H9 (cell line): ENCODE results near the gene MAP1LC3B. TPM values are rescaled to one million over a fixed set of nuclear protein-coding genes. Genes with fewer than 3 reads are reported as not detected.
A peak's percentile ranks its signal among the peaks of the same experiment; 100 is the strongest.

ENCODE experiments used
- DNase-seq: peaks from one replicate; pipeline ENCODE4 v3.0.0-alpha.2; 2017
- H2AFZ ChIP-seq: one replicate; pipeline ENCODE4 v1.6.1; 2013; ENCODE audit warnings: mild to moderate bottlenecking, low read length, control low read depth, moderate library complexity
- H2AK5ac ChIP-seq: 2 replicates; pipeline ENCODE4 v1.6.1; 2013; ENCODE audit warnings: low read length, control low read depth, mixed read lengths; ENCODE audit not compliant: insufficient read length
- H2BK120ac ChIP-seq: one replicate; pipeline ENCODE4 v1.6.1; 2013; ENCODE audit warnings: low read depth, mild to moderate bottlenecking, low read length, control low read depth, inconsistent platforms; ENCODE audit not compliant: poor library complexity, severe bottlenecking
- H2BK12ac ChIP-seq: 2 replicates; pipeline ENCODE4 v1.6.1; 2013; ENCODE audit warnings: low read length, control low read depth, mixed read lengths, low read depth; ENCODE audit not compliant: insufficient read length
- H2BK15ac ChIP-seq: 2 replicates; pipeline ENCODE4 v1.6.1; 2013; ENCODE audit warnings: low read depth, low read length, control low read depth
- H2BK20ac ChIP-seq: one replicate; pipeline ENCODE4 v1.6.1; 2013; ENCODE audit warnings: low read depth, mild to moderate bottlenecking, low read length, control low read depth, inconsistent platforms; ENCODE audit not compliant: poor library complexity, severe bottlenecking
- H2BK5ac ChIP-seq: 2 replicates; pipeline ENCODE4 v1.6.1; 2013; ENCODE audit warnings: low read length, control low read depth, mixed read lengths; ENCODE audit not compliant: insufficient read length
- H3K14ac ChIP-seq: 2 replicates; pipeline ENCODE4 v1.6.1; 2013; ENCODE audit warnings: low read length, control low read depth; ENCODE audit not compliant: insufficient read depth
- H3K18ac ChIP-seq: 2 replicates; pipeline ENCODE4 v1.6.1; 2013; ENCODE audit warnings: low read depth, mild to moderate bottlenecking, mixed read lengths, low read length, control low read depth; ENCODE audit not compliant: insufficient read length
- H3K23ac ChIP-seq: 2 replicates; pipeline ENCODE4 v1.6.1; 2013; ENCODE audit warnings: low read length, control low read depth, mixed read lengths, low read depth; ENCODE audit not compliant: insufficient read length
- H3K23me2 ChIP-seq: 2 replicates; pipeline ENCODE4 v1.6.1; 2013; ENCODE audit warnings: low read depth, mild to moderate bottlenecking, mixed read lengths, low read length, control low read depth; ENCODE audit not compliant: insufficient read length, poor library complexity, severe bottlenecking
- H3K27ac ChIP-seq: 2 replicates; pipeline ENCODE4 v1.5.1; 2013; ENCODE audit warnings: low read length, control low read depth, mixed read lengths, low read depth; ENCODE audit not compliant: insufficient read length
- H3K27me3 ChIP-seq: 2 replicates; pipeline ENCODE4 v1.6.1; 2013; ENCODE audit warnings: low read length, control low read depth, inconsistent platforms; ENCODE audit not compliant: insufficient read depth
- H3K4ac ChIP-seq: 2 replicates; pipeline ENCODE4 v1.6.1; 2013; ENCODE audit warnings: low read depth, mild to moderate bottlenecking, control low read depth, inconsistent platforms, low read length, moderate library complexity
- H3K4me1 ChIP-seq: 2 replicates; pipeline ENCODE4 v1.6.1; 2013; ENCODE audit warnings: low read length, control low read depth, inconsistent platforms; ENCODE audit not compliant: insufficient read depth
- H3K4me2 ChIP-seq: 2 replicates; pipeline ENCODE4 v1.6.1; 2013; ENCODE audit warnings: low read length, control low read depth, mixed read lengths; ENCODE audit not compliant: insufficient read length, insufficient read depth
- H3K56ac ChIP-seq: 2 replicates; pipeline ENCODE4 v1.6.1; 2013; ENCODE audit warnings: low read depth, mild to moderate bottlenecking, mixed read lengths, low read length, control low read depth; ENCODE audit not compliant: insufficient read length
- H3K79me1 ChIP-seq: 2 replicates; pipeline ENCODE4 v1.6.1; 2013; ENCODE audit warnings: low read depth, mild to moderate bottlenecking, moderate library complexity, low read length, control low read depth, inconsistent platforms; ENCODE audit not compliant: insufficient read depth, poor library complexity, severe bottlenecking
- H3K79me2 ChIP-seq: 2 replicates; pipeline ENCODE4 v1.6.1; 2013; ENCODE audit warnings: low read length, control low read depth, inconsistent platforms; ENCODE audit not compliant: insufficient read depth
- H3K9ac ChIP-seq: 2 replicates; pipeline ENCODE4 v1.6.1; 2013; ENCODE audit warnings: low read length, control low read depth, mixed read lengths; ENCODE audit not compliant: insufficient read length; ENCODE audit errors: extremely low read depth
- H3K9me3 ChIP-seq: one replicate; pipeline ENCODE4 v1.6.1; 2013; ENCODE audit warnings: low read depth, low read length, inconsistent platforms; ENCODE audit not compliant: control insufficient read depth
- H3T11ph ChIP-seq: one replicate; pipeline ENCODE4 v1.6.1; 2013; ENCODE audit warnings: mild to moderate bottlenecking, low read length, control low read depth, inconsistent platforms
- H4K20me1 ChIP-seq: one replicate; pipeline ENCODE4 v1.6.1; 2013; ENCODE audit not compliant: control insufficient read depth, insufficient read length, insufficient read depth
- H4K5ac ChIP-seq: 2 replicates; pipeline ENCODE4 v1.6.1; 2013; ENCODE audit warnings: low read depth, mild to moderate bottlenecking, mixed read lengths, low read length, control low read depth; ENCODE audit not compliant: insufficient read length
- H4K8ac ChIP-seq: replicated peaks from 2 replicates; pipeline ENCODE4 v1.6.1; 2013; ENCODE audit warnings: low read length, control low read depth, mixed read lengths, low read depth; ENCODE audit not compliant: insufficient read length
- H4K91ac ChIP-seq: 2 replicates; pipeline ENCODE4 v1.6.1; 2013; ENCODE audit warnings: low read depth, mild to moderate bottlenecking, moderate library complexity, mixed read lengths, low read length, control low read depth; ENCODE audit not compliant: insufficient read length
- H3K27ac Mint-ChIP-seq, 3 experiments: 2 replicates in 2 of 3; 3 replicates in 1 of 3; pipeline ENCODE4 v1.8.0; 2020 to 2021; ENCODE audit warnings: mixed read lengths in 3 of 3, mild to moderate bottlenecking in 1 of 3, moderate library complexity in 1 of 3
- H3K27me3 Mint-ChIP-seq: 2 replicates; pipeline ENCODE4 v1.8.0; 2021; ENCODE audit warnings: low read depth, mild to moderate bottlenecking, moderate library complexity, mixed read lengths
- H3K36me3 Mint-ChIP-seq, 3 experiments: 2 replicates in 2 of 3; 3 replicates in 1 of 3; pipeline ENCODE4 v1.8.0; 2020 to 2021; ENCODE audit warnings: low read depth in 3 of 3, mixed read lengths in 3 of 3; ENCODE audit not compliant: insufficient read depth in 1 of 3
- H3K4me1 Mint-ChIP-seq, 2 experiments: 2 replicates each; pipeline ENCODE4 v1.8.0; 2020; ENCODE audit warnings: mixed read lengths in 2 of 2
- H3K4me3 Mint-ChIP-seq, 2 experiments: 2 replicates in 1 of 2; 3 replicates in 1 of 2; pipeline ENCODE4 v1.8.0; 2020 to 2021; ENCODE audit warnings: mild to moderate bottlenecking in 2 of 2, mixed read lengths in 2 of 2, moderate library complexity in 1 of 2
- H3K9me3 Mint-ChIP-seq, 2 experiments: 2 replicates in 1 of 2; 3 replicates in 1 of 2; pipeline ENCODE4 v1.8.0; 2020; ENCODE audit warnings: mild to moderate bottlenecking in 2 of 2, mixed read lengths in 2 of 2, moderate library complexity in 1 of 2
- WGBS: extraction: QIAGEN DNeasy Blood & Tissue Kit; methylation state at CpG from one replicate; pipeline ENCODE4 v1.1.7; 2013; ENCODE audit warnings: missing lambda C conversion rate, low lambda C conversion rate, mixed read lengths; ENCODE audit not compliant: insufficient read length; ENCODE audit errors: extremely low coverage; 5-methylcytosine and 5-hydroxymethylcytosine counted together
- total RNA-seq: library from RNA; stranded (reverse); gene quantifications from 2 replicates; pipeline ENCODE4 v1.2.1, GENCODE V29; 2021
- TF ChIP-seq, protein P1 (sequence below): fragments of 200-600 bp; sonication (generic); conservative IDR thresholded peaks from 3 replicates; pipeline ENCODE4 v1.8.0; 2021; ENCODE audit warnings: antibody characterized with exemption, mild to moderate bottlenecking

Gene MAP1LC3B
- total RNA-seq, 1 experiment from 2014 or later = 47.1 TPM

DNA sequence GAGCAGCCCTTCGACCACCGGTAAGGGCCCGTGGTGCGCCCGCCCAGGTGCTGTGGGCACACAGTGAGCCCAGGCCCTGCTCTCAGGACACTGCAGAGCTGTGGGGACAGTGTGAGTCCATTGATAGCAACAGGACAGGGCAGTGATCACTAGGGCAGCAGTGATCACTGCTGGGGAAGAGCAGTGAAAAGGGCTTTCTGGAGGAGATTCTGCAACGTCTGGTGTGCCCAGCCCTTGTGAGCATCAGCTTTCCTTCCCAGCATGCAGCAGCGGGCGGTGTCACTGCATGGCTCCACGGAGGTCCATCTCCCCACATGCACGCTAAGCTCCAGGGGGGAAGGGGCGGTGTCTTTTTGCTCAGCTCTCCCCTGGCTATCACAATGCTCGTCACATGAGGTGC lies 32.1 kb downstream of the MAP1LC3B start:
- Mint-ChIP-seq H3K4me1 (peaks cover 44 to 56% of the 10 kb centered on the region in 2 experiments), H3K9me3 (no peaks in the 10 kb centered on the region; a peak in 1 of 5 replicates), H3K27me3 (no peaks in the 10 kb centered on the region), H3K4me3 (0 out of 5 replicates have a peak overlapping the region, but pooled peaks of 1 of the 2 experiments have one; percentile 24), H3K36me3 (peaks cover 25 to 50% (median 38%) of the 10 kb centered on the region in 3 experiments), H3K27ac (peak overlapping the region in 2 of 3 experiments; percentile 46 to 80; a peak in 4 of 7 replicates)
- Histone ChIP-seq H4K91ac (no peak overlapping the region), H2BK20ac (no peak overlapping the region), H2BK12ac (no peak overlapping the region), H4K20me1 (peaks cover 2% of the 10 kb centered on the region), H3K9me3 (no peaks in the 10 kb centered on the region), H4K5ac (no peak overlapping the region), H3K9ac (no peak overlapping the region), H2AFZ (no peak overlapping the region), H3K56ac (no peak overlapping the region), H3K23ac (no peak overlapping the region), H2AK5ac (no peak overlapping the region), H3K18ac (no peak overlapping the region), H3K79me2 (no peaks in the 10 kb centered on the region), H3K4ac (no peak overlapping the region), H2BK120ac (no peak overlapping the region), H3K27me3 (no peaks in the 10 kb centered on the region), H3K23me2 (no peaks in the 10 kb centered on the region), H2BK15ac (no peak overlapping the region), H3K4me1 (peaks cover 7% of the 10 kb centered on the region; the same call in 1 of the 2 replicates), H3T11ph (no peak overlapping the region), H3K79me1 (no peaks in the 10 kb centered on the region), H3K14ac (no peak overlapping the region), H3K27ac (no peak overlapping the region), H4K8ac (no peak overlapping the region), H2BK5ac (no peak overlapping the region), H3K4me2 (no peak overlapping the region)
- WGBS = no CpG with 5 or more reads among the region's 12 CpGs
- TF ChIP-seq, protein P1, sequence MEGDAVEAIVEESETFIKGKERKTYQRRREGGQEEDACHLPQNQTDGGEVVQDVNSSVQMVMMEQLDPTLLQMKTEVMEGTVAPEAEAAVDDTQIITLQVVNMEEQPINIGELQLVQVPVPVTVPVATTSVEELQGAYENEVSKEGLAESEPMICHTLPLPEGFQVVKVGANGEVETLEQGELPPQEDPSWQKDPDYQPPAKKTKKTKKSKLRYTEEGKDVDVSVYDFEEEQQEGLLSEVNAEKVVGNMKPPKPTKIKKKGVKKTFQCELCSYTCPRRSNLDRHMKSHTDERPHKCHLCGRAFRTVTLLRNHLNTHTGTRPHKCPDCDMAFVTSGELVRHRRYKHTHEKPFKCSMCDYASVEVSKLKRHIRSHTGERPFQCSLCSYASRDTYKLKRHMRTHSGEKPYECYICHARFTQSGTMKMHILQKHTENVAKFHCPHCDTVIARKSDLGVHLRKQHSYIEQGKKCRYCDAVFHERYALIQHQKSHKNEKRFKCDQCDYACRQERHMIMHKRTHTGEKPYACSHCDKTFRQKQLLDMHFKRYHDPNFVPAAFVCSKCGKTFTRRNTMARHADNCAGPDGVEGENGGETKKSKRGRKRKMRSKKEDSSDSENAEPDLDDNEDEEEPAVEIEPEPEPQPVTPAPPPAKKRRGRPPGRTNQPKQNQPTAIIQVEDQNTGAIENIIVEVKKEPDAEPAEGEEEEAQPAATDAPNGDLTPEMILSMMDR = no peak
- no peak for DNase-seq
